Upper lobe of left lung (tissue), 6 donors: ENCODE data around the gene AFF4. TPM values are rescaled to one million over a fixed set of nuclear protein-coding genes. Genes with fewer than 3 reads are reported as not detected.
"Not testable (repeated sequence)": the region's sequence is repeated elsewhere in the genome, so short reads cannot be mapped to it uniquely, and the experiment has no call there.

Experiments
- ATAC-seq, 2 donors: fragments of 200-7000 bp; cut with Tn5 transposase; one replicate each; pipeline ENCODE4 v1.9.1; 2022; ENCODE audit warnings: mild to moderate bottlenecking in 2 of 2, moderate library complexity in 2 of 2; ENCODE audit not compliant: low FRiP score in 2 of 2
- DNase-seq, 2 donors: peaks; one replicate each; pipeline ENCODE4 v3.0.0-alpha.2; 2019 to 2020
- H3K27ac ChIP-seq, 4 donors: fragments of 200-600 bp; sonication (generic); one replicate each; pipeline ENCODE4 v1.5.1; 2016 to 2019
- H3K27me3 ChIP-seq, 4 donors: fragments of 200-600 bp; sonication (generic); one replicate each; pipeline ENCODE4 v1.5.1; 2017 to 2019
- H3K36me3 ChIP-seq, 4 donors: fragments of 200-600 bp; sonication (generic); one replicate each; pipeline ENCODE4 v1.5.1; 2016 to 2019
- H3K4me1 ChIP-seq, 4 donors: fragments of 200-600 bp; sonication (generic); one replicate each; pipeline ENCODE4 v1.5.1; 2018 to 2019
- H3K4me3 ChIP-seq, 4 donors: fragments of 200-600 bp; sonication (generic); one replicate each; pipeline ENCODE4 v1.5.1; 2017 to 2019; ENCODE audit warnings: mild to moderate bottlenecking in 2 of 4, moderate library complexity in 1 of 4
- H3K9me3 ChIP-seq, 4 donors: fragments of 200-600 bp; sonication (generic); one replicate each; pipeline ENCODE4 v1.5.1; 2018 to 2019
- EP300 ChIP-seq, 4 donors: sonication (generic); formaldehyde crosslinking; IDR thresholded peaks; one replicate each; pipeline ENCODE4 v1.5.1; 2017; ENCODE audit warnings: antibody characterized with exemption in 4 of 4, control low read depth in 2 of 4
- POLR2A ChIP-seq, 4 donors: fragments of 450-650 bp; IDR thresholded peaks; one replicate each; pipeline ENCODE4 v1.5.1; 2016 to 2017; ENCODE audit warnings: antibody characterized with exemption in 4 of 4, mild to moderate bottlenecking in 2 of 4
- POLR2AphosphoS5 ChIP-seq, 2 donors: sonication (generic); formaldehyde crosslinking; IDR thresholded peaks; one replicate each; pipeline ENCODE4 v1.5.1; 2017; ENCODE audit warnings: antibody characterized with exemption in 2 of 2
- WGBS, 2 donors: methylation state at CpG; one replicate each; pipeline ENCODE4 v1.1.5; 2017 to 2018; 5-methylcytosine and 5-hydroxymethylcytosine counted together
- total RNA-seq, 6 donors: library from RNA; depleted of rRNA in 4 of 6; stranded (reverse); fragments of >200 nt in 4 of 6; gene quantifications; one replicate each; pipeline versions ENCODE4 v1.1.0 to v1.2.1, GENCODE V29; 2016 to 2021
- TF ChIP-seq, protein P1 (sequence below), 6 experiments: fragments of 450-650 bp in 4 of 6; fragments of 200-600 bp in 2 of 6; sonication (generic) in 2 of 6; IDR thresholded peaks; one replicate each; pipeline ENCODE4 v1.5.1; 2016 to 2019; ENCODE audit warnings: antibody characterized with exemption in 6 of 6
- donor health status: DM: no; HTN: no; CAD: no; lungs with moderate emphysema.
- donor health status: DM: no; HTN: yes; CAD: no; lungs with severe emphysema.

Gene AFF4
- total RNA-seq, 6 donors from 2014 or later = 60.8 to 94.5 (median 72.8) TPM

DNA sequence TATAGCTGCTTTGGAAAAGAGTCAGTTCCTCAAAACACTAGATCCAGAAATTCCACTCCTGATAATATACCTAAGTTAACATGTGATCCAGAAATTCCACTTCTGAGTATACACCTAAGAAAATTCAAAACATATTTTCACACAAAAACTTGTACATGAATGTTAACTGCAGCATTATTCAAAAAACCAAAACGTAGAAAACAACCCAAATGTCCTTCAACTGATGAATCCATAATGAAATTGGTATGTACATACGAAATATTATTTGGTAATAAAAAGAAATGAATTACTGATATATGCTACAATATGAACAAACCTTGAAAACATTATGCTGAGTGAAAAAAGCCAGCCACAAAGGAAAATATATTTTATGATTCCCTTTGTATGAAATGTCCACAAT lies 16.5 kb upstream of the AFF4 start:
- no peak overlapping the region for H3K27ac ChIP-seq

DNA sequence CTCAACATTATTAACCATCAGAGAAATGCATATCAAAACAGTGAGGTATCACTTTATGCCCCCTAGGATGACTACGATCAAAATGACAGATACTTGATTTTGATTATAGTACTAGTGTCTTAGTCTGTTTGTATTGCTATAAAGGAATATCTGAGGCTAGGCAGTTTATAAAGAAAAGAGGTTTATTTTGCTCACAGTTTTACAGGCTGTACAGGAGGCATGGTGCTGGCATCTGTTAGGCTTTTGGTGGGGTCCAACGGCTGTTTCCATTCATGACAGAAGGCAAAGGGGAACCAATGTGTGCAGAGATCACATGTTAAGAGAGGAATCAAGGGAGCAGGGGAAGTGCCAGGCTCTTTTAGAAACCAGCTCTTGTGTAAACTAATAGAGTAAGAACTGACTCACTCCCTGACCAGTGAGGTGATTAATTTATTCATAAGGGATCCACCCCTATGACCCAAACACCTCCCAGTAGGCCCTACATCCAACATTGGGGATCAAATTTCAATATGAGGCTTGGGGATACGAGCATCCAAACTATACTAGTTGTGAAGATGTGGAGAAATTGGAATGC lies 16.0 kb upstream of the AFF4 start:
- Histone ChIP-seq H3K9me3 (peaks cover 0 to 4% (median 0%) of the 10 kb centered on the region in 4 donors), H3K27ac (no peak overlapping the region), H3K4me3 (no peak overlapping the region), H3K36me3 (no peaks in the 10 kb centered on the region), H3K27me3 (no peaks in the 10 kb centered on the region), H3K4me1 (no peaks in the 10 kb centered on the region)
- DNase-seq (no peak), ATAC-seq (peak; percentile 40 to 69)
- no peak for TF ChIP-seq POLR2AphosphoS5 (IDR thresholded peaks at IDR 0.05)
- TF ChIP-seq, protein P1, sequence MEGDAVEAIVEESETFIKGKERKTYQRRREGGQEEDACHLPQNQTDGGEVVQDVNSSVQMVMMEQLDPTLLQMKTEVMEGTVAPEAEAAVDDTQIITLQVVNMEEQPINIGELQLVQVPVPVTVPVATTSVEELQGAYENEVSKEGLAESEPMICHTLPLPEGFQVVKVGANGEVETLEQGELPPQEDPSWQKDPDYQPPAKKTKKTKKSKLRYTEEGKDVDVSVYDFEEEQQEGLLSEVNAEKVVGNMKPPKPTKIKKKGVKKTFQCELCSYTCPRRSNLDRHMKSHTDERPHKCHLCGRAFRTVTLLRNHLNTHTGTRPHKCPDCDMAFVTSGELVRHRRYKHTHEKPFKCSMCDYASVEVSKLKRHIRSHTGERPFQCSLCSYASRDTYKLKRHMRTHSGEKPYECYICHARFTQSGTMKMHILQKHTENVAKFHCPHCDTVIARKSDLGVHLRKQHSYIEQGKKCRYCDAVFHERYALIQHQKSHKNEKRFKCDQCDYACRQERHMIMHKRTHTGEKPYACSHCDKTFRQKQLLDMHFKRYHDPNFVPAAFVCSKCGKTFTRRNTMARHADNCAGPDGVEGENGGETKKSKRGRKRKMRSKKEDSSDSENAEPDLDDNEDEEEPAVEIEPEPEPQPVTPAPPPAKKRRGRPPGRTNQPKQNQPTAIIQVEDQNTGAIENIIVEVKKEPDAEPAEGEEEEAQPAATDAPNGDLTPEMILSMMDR (IDR thresholded peaks at IDR 0.05) = no peak
- TF ChIP-seq EP300 (IDR thresholded peaks at IDR 0.05) = no peak
- TF ChIP-seq POLR2A (IDR thresholded peaks at IDR 0.05) = no peak
- 68 to 77% methylated on average over 3 of the region's 3 CpGs for WGBS, 2 donors

More for the DNA sequence above, 16.5 kb upstream of the AFF4 start:
- TF ChIP-seq, protein P1 (IDR thresholded peaks at IDR 0.05) = no peak
- no peak for TF ChIP-seq POLR2AphosphoS5 (IDR thresholded peaks at IDR 0.05)
- no peak for TF ChIP-seq POLR2A (IDR thresholded peaks at IDR 0.05)
- TF ChIP-seq EP300 (IDR thresholded peaks at IDR 0.05) = no peak
- no peaks in the 10 kb centered on the region for H3K4me1 ChIP-seq
- peaks cover 0 to 4% (median 0%) of the 10 kb centered on the region in 4 donors for H3K9me3 ChIP-seq
- ATAC-seq (no peak), DNase-seq (no peak)
- H3K4me3 ChIP-seq = no peak overlapping the region
- 76 to 78% methylated on average over 2 of the region's 2 CpGs for WGBS, 2 donors
- H3K36me3 ChIP-seq = no peaks in the 10 kb centered on the region
- no peaks in the 10 kb centered on the region for H3K27me3 ChIP-seq

DNA sequence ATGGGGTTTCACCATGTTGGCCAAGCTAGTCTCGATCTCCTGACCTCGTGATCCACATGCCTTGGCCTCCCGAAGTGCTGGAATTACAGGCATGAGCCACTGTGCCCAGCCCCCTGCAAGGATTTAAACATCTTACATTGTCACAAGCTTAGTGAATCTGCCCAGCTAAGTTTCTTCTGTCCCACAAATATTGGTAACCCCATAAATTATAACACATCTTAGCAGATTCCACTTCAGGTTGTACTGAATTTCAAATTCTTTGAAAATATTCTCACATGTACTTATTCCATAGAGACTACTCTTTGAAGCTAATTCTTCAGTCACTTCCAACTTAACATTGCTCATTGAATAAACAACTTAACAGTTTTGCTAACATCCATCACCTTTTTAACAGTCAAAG lies 13.4 kb upstream of the AFF4 start:
- 85 to 89% methylated on average over 3 of the region's 3 CpGs for WGBS, 2 donors

DNA sequence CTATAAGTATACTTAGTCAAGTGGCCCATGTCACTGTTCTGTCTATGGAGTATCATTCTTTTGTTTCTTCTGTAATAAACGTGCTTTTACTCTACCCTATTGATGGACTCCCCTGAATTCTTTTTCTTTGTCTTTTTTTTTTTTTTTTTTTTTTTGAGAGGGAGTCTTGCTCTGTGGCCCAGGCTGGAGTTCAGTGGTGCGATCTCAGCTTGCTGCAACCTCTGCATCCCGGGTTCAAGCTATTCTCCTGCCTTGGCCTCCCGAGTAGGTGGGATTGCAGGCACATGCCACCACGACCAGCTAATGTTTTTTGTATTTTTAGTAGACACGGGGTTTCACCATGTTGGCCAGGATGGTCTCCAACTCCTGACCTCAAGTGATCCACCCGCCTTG lies 9.0 kb upstream of the AFF4 start:
- not testable (repeated sequence) for DNase-seq, H3K27ac ChIP-seq, H3K27me3 ChIP-seq, H3K4me1 ChIP-seq, ATAC-seq, H3K4me3 ChIP-seq, H3K36me3 ChIP-seq, H3K9me3 ChIP-seq
- 93 to 96% methylated on average over 7 of the region's 7 CpGs for WGBS, 2 donors

More for the DNA sequence above, 13.4 kb upstream of the AFF4 start:
- no peaks in the 10 kb centered on the region for H3K36me3 ChIP-seq
- ATAC-seq = no peak
- peaks cover 0 to 4% (median 0%) of the 10 kb centered on the region in 4 donors for H3K9me3 ChIP-seq
- H3K27ac ChIP-seq = no peak overlapping the region
- DNase-seq = no peak
- TF ChIP-seq POLR2AphosphoS5 (IDR thresholded peaks at IDR 0.05) = no peak
- TF ChIP-seq POLR2A (IDR thresholded peaks at IDR 0.05) = no peak
- TF ChIP-seq, protein P1 (IDR thresholded peaks at IDR 0.05) = no peak
- TF ChIP-seq EP300 (IDR thresholded peaks at IDR 0.05) = no peak
- no peaks in the 10 kb centered on the region for H3K4me1 ChIP-seq
- no peaks in the 10 kb centered on the region for H3K27me3 ChIP-seq
- H3K4me3 ChIP-seq = no peak overlapping the region

DNA sequence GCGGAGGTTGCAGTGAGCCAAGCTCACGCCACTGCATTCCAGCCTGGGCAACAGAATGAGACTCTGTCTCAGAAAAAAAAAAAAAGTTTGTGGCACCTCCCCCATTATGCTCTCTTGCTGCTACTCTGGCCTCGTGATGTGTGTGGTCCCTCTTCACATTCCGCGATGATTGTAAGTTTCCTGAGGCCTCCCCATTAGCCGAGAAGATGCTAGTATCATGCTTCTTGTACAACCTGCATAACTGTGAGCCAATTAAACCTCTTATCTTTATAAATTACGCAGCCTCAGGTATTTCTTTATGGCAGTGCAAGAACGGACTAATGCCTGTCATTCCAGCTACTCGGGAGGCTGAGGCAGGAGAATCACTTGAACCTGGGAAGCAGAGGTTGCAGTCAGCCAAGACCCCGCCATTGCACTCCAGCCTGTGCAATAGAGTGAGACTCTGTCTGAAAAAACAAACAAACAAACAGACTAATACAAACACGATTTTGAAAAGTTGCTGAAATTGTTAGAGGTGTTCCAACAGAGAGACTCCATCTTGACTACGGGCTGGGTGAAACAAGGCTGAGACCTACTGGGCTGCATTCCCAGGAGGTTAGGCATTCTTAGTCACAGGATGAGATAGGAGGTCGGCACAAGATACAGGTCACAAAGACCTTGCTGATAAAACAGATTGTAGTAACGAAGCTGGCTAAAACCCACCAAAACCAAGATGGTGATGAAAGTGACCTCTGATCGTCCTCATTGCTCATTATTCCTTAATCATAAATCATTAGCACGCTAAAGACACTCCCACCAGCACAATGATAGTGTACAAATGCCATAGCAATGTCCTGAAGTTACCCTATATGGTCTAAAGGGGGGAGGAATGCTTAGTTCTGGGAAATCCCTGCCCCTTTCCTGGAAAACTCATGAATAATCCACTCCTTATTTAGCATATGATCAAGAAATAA lies 8.3 kb upstream of the AFF4 start:
- ATAC-seq (no peak), DNase-seq (no peak)
- Histone ChIP-seq H3K27ac (no peak overlapping the region), H3K4me1 (no peaks in the 10 kb centered on the region), H3K36me3 (no peaks in the 10 kb centered on the region), H3K9me3 (peaks cover 0 to 3% (median 0%) of the 10 kb centered on the region in 4 donors), H3K27me3 (no peaks in the 10 kb centered on the region), H3K4me3 (no peak overlapping the region)
- WGBS, 2 donors = 86 to 88% methylated on average over 16 of the region's 16 CpGs
- TF ChIP-seq, protein P1 (IDR thresholded peaks at IDR 0.05) = no peak
- TF ChIP-seq POLR2AphosphoS5 (IDR thresholded peaks at IDR 0.05) = no peak
- no peak for TF ChIP-seq POLR2A (IDR thresholded peaks at IDR 0.05)
- no peak for TF ChIP-seq EP300 (IDR thresholded peaks at IDR 0.05)
